Retinal pigment epithelial cell (primary cell): ENCODE results near the gene NRP2.

Experiments
- DNase-seq: peaks from one replicate; pipeline ENCODE4 v3.0.0-alpha.2; 2010; ENCODE audit warnings: low read depth
- H3K4me3 ChIP-seq: 2 replicates; pipeline ENCODE4 v1.5.1; 2011; ENCODE audit warnings: mild to moderate bottlenecking, low read length, control low read depth, moderate library complexity
- CTCF ChIP-seq: conservative IDR thresholded peaks from 2 replicates; pipeline ENCODE4 v1.5.1; 2011; ENCODE audit warnings: low read depth, low read length, control low read depth, inconsistent platforms

NRP2 gene

GRCh38 chr2:205764270-205764746 lies 82.0 kb downstream of the NRP2 start:
- TF ChIP-seq CTCF: no peak
- H3K4me3 ChIP-seq: no peak overlapping the region
- no peak for DNase-seq

DNA sequence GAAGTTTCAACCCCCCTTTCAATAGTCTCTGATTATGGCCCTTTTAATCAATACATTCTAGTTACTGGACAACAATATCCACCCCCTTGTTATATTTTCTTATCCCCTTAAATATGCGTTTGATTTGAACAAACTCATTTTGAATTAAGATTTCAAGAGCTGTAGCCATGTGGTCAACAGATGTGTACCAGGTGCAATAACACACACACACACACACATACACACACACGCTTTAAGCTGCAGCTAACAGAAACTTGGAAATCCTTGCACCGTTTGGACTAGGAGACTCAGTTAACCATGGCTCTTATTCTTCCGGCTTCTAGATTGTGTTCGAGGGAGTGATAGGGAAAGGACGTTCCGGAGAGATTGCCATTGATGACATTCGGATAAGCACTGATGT lies 82.8 kb downstream of the NRP2 start:
- H3K4me3 ChIP-seq: no peak overlapping the region
- DNase-seq: no peak
- no peak for TF ChIP-seq CTCF

- DNase-seq: no peak
- H3K4me3 ChIP-seq: no peak overlapping the region
- peak; percentile 98 for TF ChIP-seq CTCF
Observed at GRCh38 chr2:205766779-205767359, 84.6 kb downstream of the NRP2 start.

GRCh38 chr2:205767617-205768016 lies 85.3 kb downstream of the NRP2 start:
- no peak overlapping the region for H3K4me3 ChIP-seq
- no peak for DNase-seq
- no peak for TF ChIP-seq CTCF

GRCh38 chr2:205768341-205768740 lies 86.0 kb downstream of the NRP2 start:
- DNase-seq: no peak
- no peak for TF ChIP-seq CTCF
- no peak overlapping the region for H3K4me3 ChIP-seq

- no peak for TF ChIP-seq CTCF
- H3K4me3 ChIP-seq: no peak overlapping the region
- DNase-seq: no peak
Observed at GRCh38 chr2:205768815-205769494, 86.7 kb downstream of the NRP2 start.

GRCh38 chr2:205769495-205769850 lies 87.2 kb downstream of the NRP2 start:
- H3K4me3 ChIP-seq: no peak overlapping the region
- DNase-seq: peak; percentile 44
- TF ChIP-seq CTCF: no peak
